ENCODE results near the gene CYBRD1. TPM values are rescaled to one million over a fixed set of nuclear protein-coding genes. Genes with fewer than 3 reads are reported as not detected.

Gene CYBRD1
- polyA plus RNA-seq, 2 of the 4 experiments (the other 2 are of a cell fraction) = 30.5 to 46.6 TPM

DNA sequence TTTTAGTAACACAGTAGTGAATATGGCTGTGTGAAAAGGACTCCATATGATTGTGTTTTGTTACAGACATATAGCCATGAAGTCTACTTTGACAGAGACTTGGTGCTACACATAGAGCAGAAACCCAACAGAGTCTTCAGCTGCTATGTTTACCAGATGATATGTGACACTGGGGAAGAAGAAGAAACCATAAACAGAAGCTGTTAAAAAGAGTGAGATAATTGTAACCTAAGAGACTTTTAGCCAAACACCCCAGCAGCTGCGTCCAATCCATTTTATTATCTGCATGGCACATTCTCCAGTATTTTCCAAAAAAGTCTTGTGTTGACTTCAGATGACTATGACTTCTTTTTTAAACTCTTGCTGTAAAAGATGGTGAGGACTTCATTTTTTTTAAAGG, 41.4 kb upstream of the CYBRD1 start (continued):
- TF ChIP-seq, protein P1, sequence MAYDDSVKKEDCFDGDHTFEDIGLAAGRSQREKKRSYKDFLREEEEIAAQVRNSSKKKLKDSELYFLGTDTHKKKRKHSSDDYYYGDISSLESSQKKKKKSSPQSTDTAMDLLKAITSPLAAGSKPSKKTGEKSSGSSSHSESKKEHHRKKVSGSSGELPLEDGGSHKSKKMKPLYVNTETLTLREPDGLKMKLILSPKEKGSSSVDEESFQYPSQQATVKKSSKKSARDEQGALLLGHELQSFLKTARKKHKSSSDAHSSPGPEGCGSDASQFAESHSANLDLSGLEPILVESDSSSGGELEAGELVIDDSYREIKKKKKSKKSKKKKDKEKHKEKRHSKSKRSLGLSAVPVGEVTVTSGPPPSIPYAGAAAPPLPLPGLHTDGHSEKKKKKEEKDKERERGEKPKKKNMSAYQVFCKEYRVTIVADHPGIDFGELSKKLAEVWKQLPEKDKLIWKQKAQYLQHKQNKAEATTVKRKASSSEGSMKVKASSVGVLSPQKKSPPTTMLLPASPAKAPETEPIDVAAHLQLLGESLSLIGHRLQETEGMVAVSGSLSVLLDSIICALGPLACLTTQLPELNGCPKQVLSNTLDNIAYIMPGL (CRISPR knock-in tag; IDR thresholded peaks at IDR 0.05; ENCODE audit: borderline replicate concordance) = no peak
- no peak for TF ChIP-seq ZFP36 (IDR thresholded peaks at IDR 0.05; ENCODE audit: borderline replicate concordance, partially characterized antibody)
- TF ChIP-seq, protein P2, sequence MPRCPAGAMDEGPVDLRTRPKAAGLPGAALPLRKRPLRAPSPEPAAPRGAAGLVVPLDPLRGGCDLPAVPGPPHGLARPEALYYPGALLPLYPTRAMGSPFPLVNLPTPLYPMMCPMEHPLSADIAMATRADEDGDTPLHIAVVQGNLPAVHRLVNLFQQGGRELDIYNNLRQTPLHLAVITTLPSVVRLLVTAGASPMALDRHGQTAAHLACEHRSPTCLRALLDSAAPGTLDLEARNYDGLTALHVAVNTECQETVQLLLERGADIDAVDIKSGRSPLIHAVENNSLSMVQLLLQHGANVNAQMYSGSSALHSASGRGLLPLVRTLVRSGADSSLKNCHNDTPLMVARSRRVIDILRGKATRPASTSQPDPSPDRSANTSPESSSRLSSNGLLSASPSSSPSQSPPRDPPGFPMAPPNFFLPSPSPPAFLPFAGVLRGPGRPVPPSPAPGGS (IDR thresholded peaks at IDR 0.05) = no peak
- no peak for TF ChIP-seq FOSL2 (IDR thresholded peaks at IDR 0.05)
- no peak for TF ChIP-seq FOSL2 (CRISPR knock-in tag; IDR thresholded peaks at IDR 0.05)

DNA sequence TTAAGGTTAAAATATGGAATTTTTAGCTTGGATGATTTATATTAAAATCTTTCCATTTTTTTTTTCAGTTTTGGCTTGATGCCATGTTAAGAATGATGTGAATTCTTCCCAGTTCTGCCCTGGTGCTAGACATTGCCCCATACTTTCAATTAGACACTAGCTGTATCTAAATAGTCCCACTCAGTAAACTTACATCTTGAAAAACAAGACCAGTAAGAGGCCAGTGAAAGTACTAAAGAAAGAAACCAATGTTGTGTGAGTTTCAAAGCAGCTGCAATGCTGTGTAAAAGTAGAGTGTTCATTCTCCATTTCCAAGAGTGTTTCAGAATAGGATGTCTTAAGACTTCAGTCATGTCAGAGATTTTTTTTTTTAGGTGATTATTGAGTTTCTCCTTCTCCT, 40.0 kb upstream of the CYBRD1 start:
- POLR2A ChIA-PET = no interaction called here

DNA sequence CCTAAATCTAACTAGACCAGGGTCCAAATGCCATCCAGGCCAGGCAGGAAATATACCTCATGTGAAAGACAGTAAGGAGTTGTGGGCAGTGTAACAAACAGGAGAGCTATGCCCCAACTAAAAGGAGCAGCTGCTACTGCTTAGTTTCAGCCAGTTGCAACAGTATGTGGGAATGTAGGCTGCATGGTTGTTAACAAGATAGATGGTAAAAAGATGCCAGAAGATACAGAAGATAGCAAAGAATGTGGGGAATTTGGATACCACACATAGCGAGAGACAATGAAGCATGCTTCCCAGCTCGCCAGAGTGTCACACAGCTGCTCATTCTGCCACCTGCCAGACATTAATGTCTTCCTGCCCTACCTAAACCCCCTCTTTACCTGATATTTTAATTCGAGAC, 39.4 kb upstream of the CYBRD1 start:
- FAIRE-seq (no peak), DNase-seq (ENCODE audit: low read depth in 1 of 2, low spot score in 1 of 2) (no peak)
- CTCF ChIA-PET = no interaction called here

More for the DNA sequence above, 40.0 kb upstream of the CYBRD1 start:
- Histone ChIP-seq H3K9me3 (no peaks in the 10 kb centered on the region), H3K4me3 (no peak overlapping the region), H3K27ac (no peak overlapping the region), H3K4me2 (no peak overlapping the region), H3K4me1 (no peaks in the 10 kb centered on the region)
- CTCF ChIA-PET = no interaction called here
- FAIRE-seq (no peak), DNase-seq (ENCODE audit: low read depth in 1 of 2, low spot score in 1 of 2) (no peak), ATAC-seq (no peak)
- TF ChIP-seq, protein P3, sequence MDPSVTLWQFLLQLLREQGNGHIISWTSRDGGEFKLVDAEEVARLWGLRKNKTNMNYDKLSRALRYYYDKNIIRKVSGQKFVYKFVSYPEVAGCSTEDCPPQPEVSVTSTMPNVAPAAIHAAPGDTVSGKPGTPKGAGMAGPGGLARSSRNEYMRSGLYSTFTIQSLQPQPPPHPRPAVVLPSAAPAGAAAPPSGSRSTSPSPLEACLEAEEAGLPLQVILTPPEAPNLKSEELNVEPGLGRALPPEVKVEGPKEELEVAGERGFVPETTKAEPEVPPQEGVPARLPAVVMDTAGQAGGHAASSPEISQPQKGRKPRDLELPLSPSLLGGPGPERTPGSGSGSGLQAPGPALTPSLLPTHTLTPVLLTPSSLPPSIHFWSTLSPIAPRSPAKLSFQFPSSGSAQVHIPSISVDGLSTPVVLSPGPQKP (IDR thresholded peaks at IDR 0.05; ENCODE audit: low read depth, low read length) = no peak
- TF ChIP-seq JUNB (IDR thresholded peaks at IDR 0.05) (no peak), CHD2 (IDR thresholded peaks at IDR 0.05; ENCODE audit: low read length, partially characterized antibody) (no peak), CEBPB (IDR thresholded peaks at IDR 0.05) (no peak), RARB (CRISPR knock-in tag; IDR thresholded peaks at IDR 0.05) (no peak), ZNF302 (CRISPR knock-in tag; IDR thresholded peaks at IDR 0.05) (no peak), MAZ (IDR thresholded peaks at IDR 0.05; ENCODE audit: borderline replicate concordance, low read depth, low read length) (no peak), HOXB13 (CRISPR knock-in tag; IDR thresholded peaks at IDR 0.05; ENCODE audit: low read depth) (no peak), RNF2 (IDR thresholded peaks at IDR 0.05; ENCODE audit: borderline replicate concordance, low read depth) (no peak), SREBF2 (IDR thresholded peaks at IDR 0.05) (no peak), MYC (IDR thresholded peaks at IDR 0.05; ENCODE audit: borderline replicate concordance, low read length) (no peak), EP300 (IDR thresholded peaks at IDR 0.05) (no peak), POLR2AphosphoS2 (conservative IDR thresholded peaks at IDR 0.05; ENCODE audit: low read length) (no peak), CHD4 (IDR thresholded peaks at IDR 0.05; ENCODE audit: borderline replicate concordance) (no peak)
- TF ChIP-seq, protein P4, sequence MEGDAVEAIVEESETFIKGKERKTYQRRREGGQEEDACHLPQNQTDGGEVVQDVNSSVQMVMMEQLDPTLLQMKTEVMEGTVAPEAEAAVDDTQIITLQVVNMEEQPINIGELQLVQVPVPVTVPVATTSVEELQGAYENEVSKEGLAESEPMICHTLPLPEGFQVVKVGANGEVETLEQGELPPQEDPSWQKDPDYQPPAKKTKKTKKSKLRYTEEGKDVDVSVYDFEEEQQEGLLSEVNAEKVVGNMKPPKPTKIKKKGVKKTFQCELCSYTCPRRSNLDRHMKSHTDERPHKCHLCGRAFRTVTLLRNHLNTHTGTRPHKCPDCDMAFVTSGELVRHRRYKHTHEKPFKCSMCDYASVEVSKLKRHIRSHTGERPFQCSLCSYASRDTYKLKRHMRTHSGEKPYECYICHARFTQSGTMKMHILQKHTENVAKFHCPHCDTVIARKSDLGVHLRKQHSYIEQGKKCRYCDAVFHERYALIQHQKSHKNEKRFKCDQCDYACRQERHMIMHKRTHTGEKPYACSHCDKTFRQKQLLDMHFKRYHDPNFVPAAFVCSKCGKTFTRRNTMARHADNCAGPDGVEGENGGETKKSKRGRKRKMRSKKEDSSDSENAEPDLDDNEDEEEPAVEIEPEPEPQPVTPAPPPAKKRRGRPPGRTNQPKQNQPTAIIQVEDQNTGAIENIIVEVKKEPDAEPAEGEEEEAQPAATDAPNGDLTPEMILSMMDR (IDR thresholded peaks at IDR 0.05) = no peak
- TF ChIP-seq, protein P5, sequence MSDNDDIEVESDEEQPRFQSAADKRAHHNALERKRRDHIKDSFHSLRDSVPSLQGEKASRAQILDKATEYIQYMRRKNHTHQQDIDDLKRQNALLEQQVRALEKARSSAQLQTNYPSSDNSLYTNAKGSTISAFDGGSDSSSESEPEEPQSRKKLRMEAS (IDR thresholded peaks at IDR 0.05) = no peak

More for the DNA sequence above, 39.4 kb upstream of the CYBRD1 start:
- H3K4me2 ChIP-seq = no peak overlapping the region
- no peak for TF ChIP-seq BHLHE40 (IDR thresholded peaks at IDR 0.05; ENCODE audit: low read depth, low read length)
- no peak for TF ChIP-seq ESRRA (IDR thresholded peaks at IDR 0.05; ENCODE audit: borderline replicate concordance, low read length)
- TF ChIP-seq, protein P4 (IDR thresholded peaks at IDR 0.05) = no peak
- 90% methylated on average over 3 of the region's 3 CpGs for WGBS (ENCODE audit: missing lambda C conversion rate)
- H3K4me1 ChIP-seq = no peaks in the 10 kb centered on the region
- POLR2A ChIA-PET = no interaction called here
- ATAC-seq = no peak
- H3K4me3 ChIP-seq = no peak overlapping the region
- no peak overlapping the region for H3K27ac ChIP-seq
- no peaks in the 10 kb centered on the region for H3K9me3 ChIP-seq

Measured in A549 (cell line).